HG03060 (cell line): Measurements from ENCODE around the gene MBD5.
"Not testable (repeated sequence)": the region's sequence is repeated elsewhere in the genome, so short reads cannot be mapped to it uniquely, and the experiment has no call there.

Source experiments
- ATAC-seq: cut with Tn5 transposase; IDR thresholded peaks from one replicate; pipeline ENCODE4 v1.9.1; 2021; ENCODE audit warnings: low read depth, moderate number of reproducible peaks; ENCODE audit not compliant: unreplicated experiment

The MBD5 gene

DNA sequence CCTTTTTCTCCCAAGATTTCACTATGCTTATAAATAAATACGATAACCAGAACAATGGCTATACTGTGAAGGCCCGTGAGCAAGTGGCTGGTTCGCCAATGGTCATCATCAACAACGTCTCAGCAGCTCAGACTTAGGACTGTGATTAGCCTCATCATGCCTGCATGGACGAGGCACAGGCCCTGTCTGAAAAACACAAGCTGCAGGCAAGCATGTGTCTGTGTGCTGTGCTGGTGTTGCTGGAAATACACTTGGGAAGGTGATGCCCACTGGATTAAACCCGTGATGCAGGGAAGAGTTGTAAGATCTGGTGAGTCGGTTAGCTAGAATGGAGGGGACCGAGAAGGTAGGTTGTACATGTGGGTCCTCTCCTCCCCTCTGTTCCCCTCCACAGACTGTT is 512.1 kb downstream of the MBD5 start:
- no peak for ATAC-seq

DNA sequence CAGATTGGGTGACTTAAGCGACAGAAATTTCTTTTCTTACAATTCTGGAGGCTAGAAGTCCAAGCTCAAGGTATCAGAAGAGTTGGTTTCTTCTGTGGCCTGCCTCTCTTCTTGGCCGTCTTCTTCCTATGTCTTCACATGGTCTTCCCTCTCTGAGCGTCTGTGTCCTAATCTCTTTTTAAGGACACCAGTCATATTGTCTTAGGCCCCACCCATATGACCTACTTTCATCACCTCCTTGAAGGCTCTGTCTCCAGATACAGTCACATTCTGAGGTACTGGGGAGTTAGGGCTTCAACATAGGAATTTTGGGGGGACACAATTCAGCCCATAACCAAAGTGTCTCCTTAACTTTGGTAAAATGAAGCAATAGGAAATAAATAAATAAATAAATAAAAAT is 512.8 kb downstream of the MBD5 start:
- ATAC-seq: no peak

DNA sequence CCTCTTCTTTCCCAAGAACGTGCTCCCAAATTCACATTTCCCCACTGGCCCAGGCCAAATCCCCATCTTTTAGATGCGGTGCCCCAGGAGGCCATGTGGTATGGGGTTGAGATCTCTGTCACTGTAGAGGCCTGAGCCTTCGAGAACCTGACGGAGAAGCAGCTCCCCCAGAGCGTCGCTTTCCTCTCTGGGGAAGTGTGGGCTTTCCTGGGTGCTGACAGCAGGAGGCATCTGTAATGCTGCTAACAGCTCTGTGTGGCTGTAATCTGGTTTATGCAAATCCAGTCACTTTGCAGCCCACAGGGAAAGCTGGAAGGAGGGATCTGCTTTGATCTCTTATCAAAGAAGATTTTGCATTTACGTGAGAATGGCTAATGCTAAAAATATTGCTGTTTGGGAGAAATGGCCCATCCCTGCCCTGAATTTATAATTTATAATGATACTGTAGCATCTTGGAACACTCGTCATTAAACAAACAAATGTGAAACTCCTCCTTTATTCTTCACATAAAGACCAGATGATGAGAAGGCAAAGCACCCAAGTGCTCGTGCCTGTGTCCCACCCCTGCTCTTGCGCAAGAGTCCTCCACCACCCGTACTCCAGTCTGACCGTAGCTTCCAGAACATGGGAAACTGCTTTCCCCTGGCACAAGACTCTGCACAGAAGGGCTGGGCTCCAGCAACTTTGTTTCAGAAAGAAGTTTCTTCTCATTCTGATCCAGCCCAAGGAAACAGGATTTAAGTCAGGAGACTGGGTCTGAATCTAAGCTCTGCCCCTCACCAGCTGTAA is 513.7 kb downstream of the MBD5 start:
- ATAC-seq: no peak

DNA sequence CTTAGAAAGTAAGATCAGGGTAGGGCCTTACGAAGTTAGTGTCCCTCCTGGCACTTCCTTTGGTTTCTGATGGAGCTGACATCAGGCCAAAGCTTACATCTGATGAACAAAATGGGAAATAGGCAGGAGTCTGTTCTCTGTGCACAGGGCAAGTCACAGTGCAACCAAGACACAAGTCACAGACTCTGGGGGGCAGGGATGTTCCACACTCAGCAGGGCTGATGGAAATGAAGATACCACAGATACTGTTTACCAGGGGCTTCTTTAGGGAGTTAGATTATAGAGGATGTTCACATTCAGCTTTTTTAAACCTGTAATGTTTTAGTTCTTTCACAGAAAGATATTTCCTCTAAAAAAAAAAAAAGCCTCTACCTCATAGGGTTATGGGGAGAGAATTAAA is 517.5 kb downstream of the MBD5 start:
- no peak for ATAC-seq

DNA sequence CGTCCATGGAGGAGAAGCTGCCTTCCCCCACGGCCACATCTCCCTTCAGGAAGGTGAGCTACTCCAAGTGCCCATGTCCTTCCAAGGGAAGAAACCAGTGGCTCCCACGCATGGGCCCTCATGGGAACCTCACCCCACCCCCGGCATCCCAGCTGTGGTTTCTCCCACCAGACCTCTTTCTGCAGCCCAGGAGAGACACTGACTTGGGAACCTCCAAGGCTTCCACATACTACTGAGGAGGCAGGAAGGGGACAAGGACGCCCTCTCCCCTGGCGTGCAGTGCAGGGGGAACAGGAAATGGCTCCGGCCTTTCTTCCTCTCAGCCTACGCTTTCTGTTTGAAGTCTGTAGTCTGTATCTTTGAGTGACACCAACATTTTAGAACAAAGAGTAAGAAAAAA is 519.1 kb downstream of the MBD5 start:
- ATAC-seq: no peak

DNA sequence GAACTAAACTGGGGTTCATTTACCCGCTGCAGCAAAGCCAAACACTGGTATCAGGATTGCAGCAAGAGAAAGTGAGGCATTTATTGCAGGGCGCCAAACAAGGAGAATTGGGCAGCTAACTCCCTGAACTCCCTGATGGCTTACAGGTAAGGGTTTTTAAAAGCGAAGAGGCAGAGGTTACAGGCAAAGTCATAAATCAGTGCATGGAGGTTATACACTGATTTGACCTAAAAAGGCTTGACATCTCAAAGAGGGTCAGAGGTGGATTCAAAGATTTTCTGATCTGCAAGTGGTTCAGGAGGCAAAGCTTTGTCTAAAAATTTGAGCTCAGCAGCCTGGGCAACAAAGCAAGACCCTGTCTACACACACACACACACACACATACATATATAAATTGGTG is 520.9 kb downstream of the MBD5 start:
- ATAC-seq: no peak

DNA sequence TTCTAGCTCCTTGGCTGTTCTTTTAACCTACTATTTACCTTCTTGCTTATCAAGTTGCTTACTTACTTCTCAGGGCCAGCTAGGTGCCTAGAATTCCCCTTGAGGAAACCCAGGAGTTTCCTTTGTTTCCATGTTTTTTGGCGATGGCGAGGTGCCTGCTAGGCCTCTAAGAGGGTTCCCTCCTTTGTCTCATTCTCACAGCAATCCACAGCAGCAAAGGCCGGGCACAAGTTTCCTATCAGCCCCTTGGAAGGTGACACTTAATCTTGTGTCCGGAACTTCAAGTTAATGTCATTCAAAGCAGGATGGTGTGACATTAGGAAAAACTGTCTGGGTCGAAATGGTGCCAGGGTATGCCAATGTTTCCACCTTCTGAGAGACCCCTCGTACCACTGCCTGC is 521.7 kb downstream of the MBD5 start:
- ATAC-seq: no peak

DNA sequence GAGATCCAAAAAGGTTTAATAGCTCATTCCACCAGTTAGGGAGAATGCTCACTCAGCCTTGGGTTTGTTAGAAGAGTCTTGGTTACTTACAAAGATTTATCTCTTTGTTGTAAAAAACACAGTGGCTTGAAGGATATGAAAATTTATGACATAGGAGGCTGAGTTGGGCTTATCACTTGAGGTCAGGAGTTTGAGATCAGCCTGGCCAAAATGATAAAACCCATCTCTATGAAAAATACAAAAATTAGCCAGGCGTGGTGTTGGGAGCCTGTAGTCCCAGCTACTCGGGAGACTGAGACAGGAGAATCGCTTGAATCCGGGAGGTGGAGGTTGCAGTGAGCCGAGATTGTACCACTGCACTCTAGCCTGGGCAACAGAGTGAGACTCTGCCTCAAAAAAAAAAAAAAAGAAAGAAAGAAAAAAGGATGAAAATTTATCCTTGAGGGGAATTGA is 522.2 kb downstream of the MBD5 start:
- not testable (repeated sequence) for ATAC-seq

DNA sequence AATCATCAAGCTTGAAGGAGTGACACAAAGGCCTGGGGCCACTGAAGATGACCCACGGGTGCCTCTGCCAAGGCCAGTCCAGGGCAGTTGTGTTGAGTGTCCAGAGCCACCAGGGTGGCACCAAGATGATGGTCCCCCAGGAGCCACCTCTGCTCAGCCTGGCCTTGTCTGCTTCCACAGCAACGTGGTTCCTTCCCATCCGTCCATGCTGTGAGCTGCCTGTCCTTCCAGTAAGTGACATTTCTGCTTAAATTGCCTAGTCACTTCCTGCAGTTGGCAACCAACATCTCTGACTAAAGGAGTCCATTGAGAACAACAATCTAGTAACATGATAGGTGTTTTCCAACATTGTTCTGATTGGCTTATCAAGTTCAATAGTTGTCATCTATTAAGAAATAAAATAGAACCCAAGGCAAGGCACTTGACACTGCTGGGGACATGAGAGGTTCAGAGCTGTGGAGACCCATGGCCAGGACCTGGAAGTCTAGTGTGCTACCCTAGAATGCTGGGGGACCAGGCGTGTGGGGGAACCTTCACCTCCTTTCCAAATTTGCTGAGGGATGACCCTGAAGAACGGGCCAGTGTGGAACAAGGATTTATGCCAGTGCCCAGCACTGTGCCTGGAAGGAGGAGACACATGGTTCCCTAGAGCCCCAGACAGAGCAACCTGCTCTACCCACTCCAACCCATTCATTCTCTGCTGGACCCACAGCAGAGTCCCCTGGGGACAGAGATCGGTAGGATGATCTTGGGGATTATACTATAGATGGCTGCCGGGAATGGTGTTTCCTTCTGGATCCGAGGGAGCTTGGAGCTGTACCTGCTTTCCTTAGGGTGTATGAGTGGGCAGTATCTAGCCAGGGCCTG is 524.7 kb downstream of the MBD5 start:
- no peak for ATAC-seq

DNA sequence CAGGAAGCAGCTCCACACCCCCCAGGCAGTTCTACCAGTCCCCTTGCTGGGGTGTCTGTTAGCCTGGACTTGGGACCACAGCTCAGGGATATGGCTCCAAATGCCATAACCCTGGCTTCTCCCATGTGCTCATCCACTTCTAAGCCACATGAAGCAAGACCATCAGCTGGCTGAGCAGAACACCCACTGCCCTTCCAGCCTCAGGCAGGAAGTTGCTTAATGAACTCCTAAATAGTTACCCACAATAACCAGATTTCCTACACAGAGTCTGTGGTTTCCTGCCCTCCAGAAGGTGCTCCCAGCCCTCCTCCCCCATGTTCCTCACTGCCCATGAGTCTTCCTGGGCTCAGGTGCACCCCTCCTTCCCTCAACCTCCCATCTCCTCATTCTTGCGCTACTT is 525.4 kb downstream of the MBD5 start:
- ATAC-seq: no peak

DNA sequence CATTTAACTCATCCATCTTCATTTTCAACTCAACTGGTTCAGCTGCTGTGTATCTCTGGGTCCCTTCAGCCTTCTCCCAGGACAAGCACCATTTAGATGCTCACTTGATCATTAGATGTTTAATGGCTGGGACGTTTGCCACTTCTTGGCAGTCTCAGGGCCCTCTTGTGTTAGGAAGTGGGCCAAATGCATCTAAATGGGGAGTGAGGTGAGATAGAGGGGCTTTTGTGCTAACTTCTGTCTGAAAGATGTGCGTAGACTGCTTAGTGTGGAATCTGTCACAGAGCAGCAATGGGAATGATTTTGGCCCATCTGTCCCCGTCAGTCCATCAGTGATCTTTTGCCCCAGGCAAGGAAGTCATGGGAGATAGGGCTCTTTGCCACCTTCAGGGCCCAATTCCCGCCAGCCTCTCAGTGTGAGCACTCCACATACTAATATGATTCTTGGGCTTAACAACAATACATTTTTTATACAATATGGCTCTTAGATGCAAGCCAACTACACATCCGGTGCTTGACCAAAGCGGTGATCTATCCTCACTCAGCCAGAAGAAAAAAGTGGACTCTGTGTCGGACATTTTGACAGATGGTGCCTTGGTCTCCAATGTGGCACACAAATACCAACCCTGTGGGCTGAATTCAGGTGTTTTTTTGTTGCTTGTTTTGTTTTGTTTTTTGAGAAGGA is 528.0 kb downstream of the MBD5 start:
- ATAC-seq: no peak

DNA sequence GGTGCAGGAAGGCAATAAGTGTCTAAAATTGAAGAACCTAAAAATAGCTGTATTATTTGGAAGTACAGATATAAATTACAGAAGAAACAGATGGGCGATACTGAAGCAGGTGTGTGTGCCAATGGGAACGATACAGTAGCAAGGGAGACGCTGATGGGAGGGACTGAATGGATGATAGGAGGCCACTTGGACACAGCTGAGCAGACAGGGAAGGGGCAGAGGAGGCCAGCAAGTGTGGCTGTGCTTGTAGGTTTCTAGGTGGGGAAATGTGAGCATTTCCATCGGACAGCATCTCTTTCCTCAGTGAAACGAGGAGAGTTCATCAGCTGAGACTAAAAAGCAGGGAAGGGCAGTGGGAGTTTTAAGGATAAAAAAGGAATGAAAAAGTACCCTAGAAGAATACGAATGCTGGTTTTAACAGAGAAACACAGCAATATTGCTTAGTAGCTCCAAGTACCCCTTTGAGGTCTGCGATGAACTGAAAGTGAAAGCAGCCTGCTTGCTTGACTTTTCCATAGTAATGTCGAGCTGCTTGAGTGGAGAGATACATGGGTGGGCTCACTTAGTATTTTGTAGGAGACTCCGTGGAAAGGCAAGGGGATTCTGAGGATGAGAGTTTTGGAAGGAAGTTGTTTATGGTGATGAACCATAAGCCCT is 531.9 kb downstream of the MBD5 start:
- ATAC-seq: no peak

DNA sequence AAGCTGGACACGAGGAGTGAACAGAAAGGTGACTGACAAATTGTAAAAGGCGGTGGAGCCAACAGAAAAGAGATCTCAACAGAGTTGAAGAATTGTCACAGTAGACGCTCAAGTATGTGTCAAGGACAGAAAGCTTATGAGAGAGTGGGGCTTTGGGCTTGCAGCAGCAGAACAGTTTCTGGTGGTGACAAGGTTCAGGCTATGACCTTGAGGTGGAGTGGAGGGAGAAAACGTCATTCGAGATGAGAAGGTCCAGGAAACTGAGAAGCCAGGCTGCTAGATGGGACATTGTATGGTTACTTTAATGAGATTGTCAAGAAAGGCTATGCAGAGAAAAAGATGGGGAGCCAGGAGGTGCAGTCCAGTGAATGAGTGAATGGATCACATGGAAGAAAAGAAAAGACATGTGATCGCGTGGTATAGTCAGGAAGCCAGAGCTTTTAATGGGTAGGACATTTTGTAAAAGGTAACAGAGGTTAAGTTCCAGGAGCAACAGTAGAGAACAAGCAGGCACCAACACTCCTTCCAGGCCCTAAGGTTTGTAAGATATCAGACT is 532.5 kb downstream of the MBD5 start:
- ATAC-seq: no peak

DNA sequence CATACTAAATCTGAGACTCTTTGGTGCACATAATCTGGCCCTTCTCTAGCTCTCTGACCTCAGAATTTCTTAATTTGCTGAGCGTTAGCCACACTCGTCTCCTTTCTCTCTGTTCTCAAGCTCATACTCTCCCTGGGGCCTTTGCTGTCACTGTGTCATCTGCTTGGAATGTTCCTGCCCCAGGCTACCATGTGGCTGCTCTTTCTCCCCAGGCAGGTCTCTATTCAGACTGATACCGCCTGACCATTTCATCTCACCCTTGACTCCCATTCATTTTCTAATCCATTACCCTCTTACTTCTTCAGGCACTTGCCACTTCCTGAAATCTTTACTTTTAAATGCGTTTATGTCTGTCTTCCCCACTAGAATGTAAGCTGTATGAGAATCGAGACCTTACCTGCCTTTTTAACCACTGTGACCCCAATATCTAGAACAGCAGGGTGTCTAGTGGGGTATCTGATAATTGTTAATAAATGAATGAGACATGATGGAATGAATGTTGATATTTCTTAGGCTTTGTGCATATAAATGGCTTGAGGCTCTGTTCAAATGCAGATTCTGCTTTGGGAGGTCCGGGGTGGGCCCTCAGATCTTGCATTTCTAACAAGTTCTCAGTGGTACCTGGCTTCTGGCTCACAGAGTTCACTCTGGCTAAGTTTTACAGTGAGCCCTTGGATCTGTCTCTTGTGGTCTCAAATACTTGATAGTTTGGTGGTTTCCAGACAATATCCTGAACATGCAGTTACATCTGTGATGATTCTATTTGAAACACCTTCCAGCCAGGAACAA is 533.8 kb downstream of the MBD5 start:
- ATAC-seq: no peak

DNA sequence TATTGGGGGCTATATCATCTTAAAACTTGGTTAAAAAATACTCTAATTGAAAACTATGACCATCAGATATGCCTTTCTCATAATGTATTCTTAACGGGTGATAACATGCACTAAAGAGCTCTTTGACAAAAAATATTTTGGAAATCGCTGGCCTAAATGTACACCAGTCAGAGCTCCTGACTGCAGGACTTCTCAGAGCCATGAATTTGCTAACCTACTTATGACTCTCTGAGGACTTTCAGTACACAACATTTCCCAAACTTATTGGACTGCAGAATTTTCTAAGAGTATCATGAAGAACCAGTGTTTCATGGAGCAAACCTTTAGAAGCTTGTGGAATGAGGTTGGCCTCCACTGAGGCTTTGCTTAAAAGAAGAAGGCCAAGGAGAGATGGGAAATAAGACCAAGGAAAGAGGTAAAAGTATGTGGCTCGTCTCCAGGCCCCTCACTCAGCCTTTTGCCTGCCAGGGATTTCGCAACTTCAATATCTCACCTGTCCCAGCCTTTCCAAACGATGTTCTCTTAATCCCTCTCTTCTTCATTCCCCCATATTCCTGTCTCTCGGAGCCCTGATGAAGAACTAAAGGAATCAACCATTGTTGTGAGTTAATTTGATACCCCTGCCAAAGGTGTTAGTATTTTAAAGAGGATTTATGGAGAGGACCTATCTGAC is 534.9 kb downstream of the MBD5 start:
- ATAC-seq: no peak

DNA sequence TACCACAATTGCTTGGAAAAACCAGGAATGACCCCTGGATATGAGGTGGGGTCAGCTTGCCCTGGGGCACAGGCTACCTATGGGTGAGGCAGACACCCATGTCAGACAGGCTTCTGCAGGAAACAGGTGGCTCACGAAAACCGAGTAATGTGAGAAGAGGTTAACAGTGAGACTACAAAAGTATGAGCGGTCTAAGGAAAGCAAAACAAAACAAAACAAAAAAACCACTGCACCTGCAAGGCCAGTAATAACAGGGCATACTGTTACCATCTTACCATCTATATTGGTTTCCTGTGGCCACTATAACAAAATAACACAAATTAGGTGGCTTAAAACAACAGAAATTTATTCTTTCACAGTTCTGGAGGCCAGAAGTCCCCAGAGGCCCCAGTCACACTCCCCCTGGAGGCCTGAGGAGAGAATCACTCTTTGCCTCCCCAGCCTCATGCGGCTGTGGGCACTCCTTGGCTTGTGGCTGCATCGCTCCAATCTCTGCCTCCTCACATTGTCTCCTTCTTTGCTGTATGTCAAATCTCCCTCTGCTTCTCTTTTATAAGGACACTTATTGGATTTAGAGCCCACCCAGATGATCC is 537.0 kb downstream of the MBD5 start:
- ATAC-seq: no peak

DNA sequence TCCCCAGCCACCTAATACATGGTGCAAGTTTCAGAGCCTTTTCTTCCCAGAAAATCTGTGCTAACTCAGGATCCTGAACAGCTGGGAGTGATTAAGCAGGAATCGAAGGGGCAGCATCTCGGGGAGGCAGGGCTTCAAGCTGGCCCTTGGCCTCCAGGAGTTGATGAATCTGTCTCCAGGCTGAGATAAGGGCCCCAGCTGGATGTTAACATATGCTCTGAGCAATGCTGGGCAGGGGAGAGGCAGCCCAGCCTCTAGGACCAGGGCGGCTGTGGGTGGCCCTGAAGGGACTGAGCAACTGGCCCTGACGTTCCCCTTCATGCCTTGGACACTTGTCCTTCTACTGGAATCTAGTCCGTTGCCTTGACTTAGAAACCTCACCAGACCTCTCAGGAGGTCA is 539.6 kb downstream of the MBD5 start:
- no peak for ATAC-seq

DNA sequence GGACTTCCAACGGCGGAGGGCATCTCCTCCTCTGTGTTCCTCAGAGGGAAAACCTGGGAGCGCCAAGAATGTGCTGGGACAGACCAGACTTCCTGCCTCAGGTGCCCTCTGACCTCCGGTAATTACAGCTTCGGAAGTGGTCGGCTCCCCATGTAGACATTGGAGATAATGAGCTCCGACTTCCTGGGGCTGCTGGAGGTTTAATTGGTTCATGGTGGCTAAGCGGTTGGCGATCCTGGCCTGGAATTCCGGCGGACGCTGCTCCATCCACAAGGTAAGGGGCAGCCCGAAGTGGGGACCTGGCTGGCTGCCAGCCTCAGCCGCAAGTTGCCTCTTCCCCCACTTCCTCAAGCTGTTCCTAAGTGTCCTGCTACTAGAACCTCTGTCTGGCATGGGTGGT is 540.5 kb downstream of the MBD5 start:
- ATAC-seq: no peak
